HEK293 (cell line): Measurements from ENCODE around the gene CACNB3.
A peak's percentile ranks its signal among the peaks of the same experiment; 100 is the strongest.
"Not testable (repeated sequence)": the region's sequence is repeated elsewhere in the genome, so short reads cannot be mapped to it uniquely, and the experiment has no call there.

Experiments
- CTCF ChIA-PET: fragments of 350-600 bp; formaldehyde crosslinking; extraction: SDS; loops from one replicate; lab custom pipeline; 2021; ENCODE audit warnings: antibody characterized with exemption; lab: Yijun Ruan, JAX
- POLR2A ChIA-PET: fragments of 300-600 bp; formaldehyde crosslinking; extraction: SDS; loops from one replicate; lab custom pipeline; 2020; ENCODE audit warnings: antibody characterized with exemption, inconsistent platforms; lab: Yijun Ruan, JAX
- H3K27ac ChIP-seq: fragments of 200-500 bp; sonication (Bioruptor generic); 2 replicates; pipeline ENCODE4 v1.5.1; 2014; ENCODE audit warnings: low read depth, low read length, control low read depth, inconsistent platforms; ENCODE audit errors: extremely low read depth
- H3K36me3 ChIP-seq, 2 experiments: fragments of 200-500 bp in 1 of 2; sonication (Bioruptor generic) in 1 of 2; 1 replicate in 1 of 2; 2 replicates in 1 of 2; pipeline ENCODE4 v1.5.1; 2014 to 2017; ENCODE audit warnings: inconsistent platforms in 2 of 2, low read length in 2 of 2; ENCODE audit not compliant: control insufficient read depth in 2 of 2, insufficient read depth in 1 of 2
- H3K4me1 ChIP-seq: fragments of 200-500 bp; sonication (Bioruptor generic); 2 replicates; pipeline ENCODE4 v1.5.1; 2014; ENCODE audit warnings: mild to moderate bottlenecking, low read length, inconsistent platforms; ENCODE audit not compliant: control insufficient read depth, insufficient read depth
- H3K4me3 ChIP-seq: 2 replicates; pipeline ENCODE4 v1.5.1; 2011; ENCODE audit warnings: low read depth, mild to moderate bottlenecking, control low read depth, low read length, moderate library complexity
- H3K9me3 ChIP-seq: fragments of 200-500 bp; sonication (Bioruptor generic); 2 replicates; pipeline ENCODE4 v1.5.1; 2014; ENCODE audit warnings: low read depth, low read length, inconsistent platforms; ENCODE audit not compliant: control insufficient read depth, insufficient read depth
- KLF7 ChIP-seq: fragments of 450-650 bp; formaldehyde crosslinking; IDR thresholded peaks from 2 replicates; pipeline ENCODE4 v1.5.1; 2016; ENCODE audit warnings: missing biosample characterization, missing genetic modification characterization, borderline replicate concordance
- OSR2 ChIP-seq: fragments of 450-650 bp; formaldehyde crosslinking; IDR thresholded peaks from 2 replicates; pipeline ENCODE4 v1.5.1; 2016; ENCODE audit warnings: missing biosample characterization, missing genetic modification characterization
- ZFHX2 ChIP-seq: fragments of 450-650 bp; formaldehyde crosslinking; conservative IDR thresholded peaks from 2 replicates; pipeline ENCODE4 v1.5.1; 2016; ENCODE audit warnings: missing biosample characterization, missing genetic modification characterization
- ZNF121 ChIP-seq: fragments of 450-650 bp; formaldehyde crosslinking; IDR thresholded peaks from 2 replicates; pipeline ENCODE4 v1.5.1; 2016; ENCODE audit warnings: missing biosample characterization, missing genetic modification characterization
- ZNF157 ChIP-seq: fragments of 450-650 bp; formaldehyde crosslinking; IDR thresholded peaks from 2 replicates; pipeline ENCODE4 v1.5.1; 2016; ENCODE audit warnings: missing biosample characterization, missing genetic modification characterization
- ZNF350 ChIP-seq: fragments of 450-650 bp; formaldehyde crosslinking; IDR thresholded peaks from 2 replicates; pipeline ENCODE4 v1.5.0; 2017; ENCODE audit warnings: missing biosample characterization, mild to moderate bottlenecking, missing genetic modification characterization
- ZNF48 ChIP-seq: fragments of 450-650 bp; formaldehyde crosslinking; IDR thresholded peaks from 2 replicates; pipeline ENCODE4 v1.5.1; 2016; ENCODE audit warnings: missing biosample characterization, missing genetic modification characterization
- ZNF549 ChIP-seq: fragments of 450-650 bp; IDR thresholded peaks from 2 replicates; pipeline ENCODE4 v1.5.1; 2018; ENCODE audit warnings: missing biosample characterization, missing genetic modification characterization, mild to moderate bottlenecking, inconsistent platforms, moderate library complexity
- ZNF629 ChIP-seq: fragments of 450-650 bp; formaldehyde crosslinking; IDR thresholded peaks from 2 replicates; pipeline ENCODE4 v1.5.1; 2017; ENCODE audit warnings: missing biosample characterization, missing genetic modification characterization
- TF ChIP-seq, protein P1 (sequence below): fragments of 450-650 bp; formaldehyde crosslinking; IDR thresholded peaks from 2 replicates; pipeline ENCODE4 v1.5.0; 2017; ENCODE audit warnings: missing biosample characterization, missing genetic modification characterization, borderline replicate concordance
- TF ChIP-seq, protein P2 (sequence below): fragments of 450-650 bp; formaldehyde crosslinking; IDR thresholded peaks from 2 replicates; pipeline ENCODE4 v1.5.1; 2016; ENCODE audit warnings: missing biosample characterization, missing genetic modification characterization
- TF ChIP-seq, protein P3 (sequence below): fragments of 450-650 bp; formaldehyde crosslinking; IDR thresholded peaks from 2 replicates; pipeline ENCODE4 v1.5.1; 2016; ENCODE audit warnings: missing biosample characterization, missing genetic modification characterization, borderline replicate concordance

The CACNB3 gene

DNA sequence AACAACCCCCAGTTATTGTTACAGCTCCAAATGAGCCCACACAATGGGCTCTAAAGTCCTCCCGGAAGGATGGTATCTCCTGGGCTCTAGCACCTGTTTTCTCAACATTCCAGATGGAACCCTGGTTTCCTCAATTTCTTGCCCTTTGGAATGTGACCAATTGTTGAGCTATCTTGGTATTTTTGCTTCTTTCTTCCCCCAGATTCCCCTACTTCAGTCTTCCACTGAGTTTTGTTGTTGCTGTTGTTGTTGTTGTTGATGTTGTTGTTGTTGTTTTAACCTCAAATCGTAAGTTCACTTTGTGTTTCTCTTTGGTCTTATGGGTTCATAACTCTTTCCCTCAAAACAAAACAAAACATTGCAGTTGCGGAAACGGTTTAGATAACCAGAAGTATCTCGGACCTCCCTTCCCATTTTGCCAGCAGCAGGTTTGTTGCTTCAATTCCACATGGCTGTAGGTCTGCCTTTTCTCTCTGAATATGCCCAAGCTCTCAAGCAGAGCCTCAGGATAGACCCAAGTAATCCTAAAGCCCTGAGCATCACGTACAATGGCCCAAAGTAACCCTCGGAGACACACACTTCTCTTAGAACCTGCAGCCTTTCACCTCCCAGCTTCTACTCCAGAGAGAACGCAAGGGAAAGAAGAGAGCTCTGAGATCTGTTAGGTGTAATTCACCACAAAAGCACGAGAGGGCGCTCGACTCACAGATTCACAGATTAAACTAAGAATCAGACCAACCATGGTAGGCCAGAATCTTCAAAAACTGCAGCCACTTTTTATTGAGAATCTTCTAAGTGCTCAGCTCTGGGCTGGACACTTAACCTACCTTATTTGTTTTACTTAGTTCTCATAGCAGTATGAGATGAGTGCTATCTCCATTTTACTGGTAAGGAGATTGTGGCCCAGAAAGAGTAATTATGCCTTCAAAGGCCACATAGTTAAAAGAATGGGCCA is 34.7 kb downstream of the CACNB3 start (continued):
- TF ChIP-seq, protein P1, sequence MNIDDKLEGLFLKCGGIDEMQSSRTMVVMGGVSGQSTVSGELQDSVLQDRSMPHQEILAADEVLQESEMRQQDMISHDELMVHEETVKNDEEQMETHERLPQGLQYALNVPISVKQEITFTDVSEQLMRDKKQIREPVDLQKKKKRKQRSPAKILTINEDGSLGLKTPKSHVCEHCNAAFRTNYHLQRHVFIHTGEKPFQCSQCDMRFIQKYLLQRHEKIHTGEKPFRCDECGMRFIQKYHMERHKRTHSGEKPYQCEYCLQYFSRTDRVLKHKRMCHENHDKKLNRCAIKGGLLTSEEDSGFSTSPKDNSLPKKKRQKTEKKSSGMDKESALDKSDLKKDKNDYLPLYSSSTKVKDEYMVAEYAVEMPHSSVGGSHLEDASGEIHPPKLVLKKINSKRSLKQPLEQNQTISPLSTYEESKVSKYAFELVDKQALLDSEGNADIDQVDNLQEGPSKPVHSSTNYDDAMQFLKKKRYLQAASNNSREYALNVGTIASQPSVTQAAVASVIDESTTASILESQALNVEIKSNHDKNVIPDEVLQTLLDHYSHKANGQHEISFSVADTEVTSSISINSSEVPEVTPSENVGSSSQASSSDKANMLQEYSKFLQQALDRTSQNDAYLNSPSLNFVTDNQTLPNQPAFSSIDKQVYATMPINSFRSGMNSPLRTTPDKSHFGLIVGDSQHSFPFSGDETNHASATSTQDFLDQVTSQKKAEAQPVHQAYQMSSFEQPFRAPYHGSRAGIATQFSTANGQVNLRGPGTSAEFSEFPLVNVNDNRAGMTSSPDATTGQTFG (tag by site-specific recombination) = no peak
- TF ChIP-seq ZNF48 (no peak), ZNF549 (no peak), ZNF629 (no peak), ZNF157 (tag by site-specific recombination) (no peak)
- TF ChIP-seq, protein P2, sequence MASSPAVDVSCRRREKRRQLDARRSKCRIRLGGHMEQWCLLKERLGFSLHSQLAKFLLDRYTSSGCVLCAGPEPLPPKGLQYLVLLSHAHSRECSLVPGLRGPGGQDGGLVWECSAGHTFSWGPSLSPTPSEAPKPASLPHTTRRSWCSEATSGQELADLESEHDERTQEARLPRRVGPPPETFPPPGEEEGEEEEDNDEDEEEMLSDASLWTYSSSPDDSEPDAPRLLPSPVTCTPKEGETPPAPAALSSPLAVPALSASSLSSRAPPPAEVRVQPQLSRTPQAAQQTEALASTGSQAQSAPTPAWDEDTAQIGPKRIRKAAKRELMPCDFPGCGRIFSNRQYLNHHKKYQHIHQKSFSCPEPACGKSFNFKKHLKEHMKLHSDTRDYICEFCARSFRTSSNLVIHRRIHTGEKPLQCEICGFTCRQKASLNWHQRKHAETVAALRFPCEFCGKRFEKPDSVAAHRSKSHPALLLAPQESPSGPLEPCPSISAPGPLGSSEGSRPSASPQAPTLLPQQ = no peak; the same call in 1 of the 2 replicates

DNA sequence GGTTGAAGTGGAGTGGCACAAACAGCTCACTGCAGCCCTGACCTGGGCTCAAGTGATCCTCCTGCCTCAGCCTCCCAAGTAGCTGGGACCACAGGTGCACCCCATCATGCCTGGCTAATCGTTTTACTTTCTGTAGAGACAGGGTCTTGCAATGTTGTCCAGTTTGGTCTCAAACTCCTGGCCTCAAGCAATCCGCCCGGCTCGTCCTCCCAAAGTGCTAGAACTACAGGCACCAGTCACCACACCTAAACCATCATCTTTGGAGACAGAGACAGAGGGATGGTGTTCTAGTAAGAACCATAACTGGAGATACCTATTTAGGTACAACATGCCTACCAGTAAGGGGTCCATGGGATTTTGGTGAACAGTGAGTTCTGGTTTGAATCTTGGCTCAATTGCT is 36.2 kb downstream of the CACNB3 start:
- Histone ChIP-seq H3K9me3 (no peaks in the 10 kb centered on the region), H3K4me3 (no peak overlapping the region), H3K36me3 (peaks cover 2 to 23% of the 10 kb centered on the region in 2 experiments; a peak in 2 of 3 replicates)
- POLR2A ChIA-PET = interaction anchor here (1.2 to 2.1 kb wide), 3 partner anchors 13 to 32 kb away, joined by 3 to 6 read pairs (median 5); no protein-coding TSS in a partner anchor
- TF ChIP-seq ZNF121 (tag by site-specific recombination) (0 out of 2 replicates have a peak, but pooled peaks have one; percentile 45), OSR2 (tag by site-specific recombination) (no peak)
- TF ChIP-seq, all 188 proteins: peak for 1
- CTCF ChIA-PET = interaction anchor here (0.6 to 11.8 kb wide), 17 partner anchors 9 to 373 kb away, joined by 3 to 301 read pairs (median 24); partner anchors contain the start of gene WNT1
- no peak overlapping the region for H3K27ac ChIP-seq
- H3K4me1 ChIP-seq = peaks cover 4% of the 10 kb centered on the region

DNA sequence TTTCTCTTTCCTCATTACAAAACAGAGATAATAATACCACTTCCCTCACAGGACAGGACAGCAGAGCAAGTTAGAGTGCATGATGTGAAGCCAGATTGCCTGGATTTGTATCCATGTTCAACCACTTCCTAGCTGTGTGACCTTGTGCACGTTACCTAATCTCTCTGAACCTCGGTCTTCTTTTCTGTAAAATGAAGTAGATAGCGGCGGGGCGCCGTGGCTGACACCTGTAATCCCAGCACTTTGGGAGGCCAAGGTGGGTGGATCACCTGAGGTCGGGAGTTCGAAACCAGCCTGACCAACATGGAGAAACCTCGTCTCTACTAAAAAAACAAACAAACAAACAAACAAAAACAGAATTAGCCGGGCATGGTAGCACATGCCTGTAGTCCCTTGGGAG is 36.6 kb downstream of the CACNB3 start:
- H3K4me3 ChIP-seq, H3K4me1 ChIP-seq, H3K9me3 ChIP-seq, H3K27ac ChIP-seq: not testable (repeated sequence)
- H3K36me3 ChIP-seq = peaks cover 0 to 20% of the 10 kb centered on the region in 2 experiments; a peak in 2 of 3 replicates
- ChIA-PET CTCF (interaction anchor here (0.7 to 11.8 kb wide), 8 partner anchors 26 to 141 kb away, joined by 3 to 301 read pairs (median 44); partner anchors contain the start of gene WNT1), POLR2A (interaction anchor here (0.6 to 1.6 kb wide), 2 partner anchors 32 to 56 kb away, joined by 6 to 12 read pairs; no protein-coding TSS in a partner anchor)

DNA sequence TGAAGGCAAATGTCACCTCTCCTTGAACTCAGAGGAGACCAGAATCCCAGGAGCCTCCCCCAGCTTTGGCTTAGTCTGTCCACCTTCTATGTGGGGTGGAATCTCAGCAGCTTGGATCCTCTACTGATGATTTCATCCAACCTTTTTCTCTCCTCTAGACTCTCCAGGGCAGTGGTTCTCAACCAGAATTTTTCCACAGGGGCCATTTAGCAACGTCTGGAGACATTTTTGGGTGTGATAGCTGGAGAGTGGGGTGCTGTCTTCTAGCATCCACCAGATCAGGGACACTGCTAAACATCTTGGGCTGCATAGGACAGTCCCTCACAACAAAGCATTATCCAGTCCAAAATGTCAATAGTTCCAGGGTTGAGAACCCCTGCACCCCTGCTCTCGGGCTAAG is 38.1 kb downstream of the CACNB3 start:
- Histone ChIP-seq H3K27ac (no peak overlapping the region), H3K4me1 (peaks cover 4% of the 10 kb centered on the region), H3K36me3 (peaks cover 0 to 23% of the 10 kb centered on the region in 2 experiments; a peak in 2 of 3 replicates), H3K9me3 (no peaks in the 10 kb centered on the region), H3K4me3 (no peak overlapping the region)
- POLR2A ChIA-PET = interaction anchor here (0.5 to 2.7 kb wide), 2 partner anchors 9 to 525 kb away, joined by 4 to 16 read pairs; partner anchors contain the start of gene RND1
- CTCF ChIA-PET = interaction anchor here (0.7 to 11.8 kb wide), 7 partner anchors 9 to 188 kb away, joined by 3 to 301 read pairs (median 5); partner anchors contain the start of gene RND1
- TF ChIP-seq, protein P3, sequence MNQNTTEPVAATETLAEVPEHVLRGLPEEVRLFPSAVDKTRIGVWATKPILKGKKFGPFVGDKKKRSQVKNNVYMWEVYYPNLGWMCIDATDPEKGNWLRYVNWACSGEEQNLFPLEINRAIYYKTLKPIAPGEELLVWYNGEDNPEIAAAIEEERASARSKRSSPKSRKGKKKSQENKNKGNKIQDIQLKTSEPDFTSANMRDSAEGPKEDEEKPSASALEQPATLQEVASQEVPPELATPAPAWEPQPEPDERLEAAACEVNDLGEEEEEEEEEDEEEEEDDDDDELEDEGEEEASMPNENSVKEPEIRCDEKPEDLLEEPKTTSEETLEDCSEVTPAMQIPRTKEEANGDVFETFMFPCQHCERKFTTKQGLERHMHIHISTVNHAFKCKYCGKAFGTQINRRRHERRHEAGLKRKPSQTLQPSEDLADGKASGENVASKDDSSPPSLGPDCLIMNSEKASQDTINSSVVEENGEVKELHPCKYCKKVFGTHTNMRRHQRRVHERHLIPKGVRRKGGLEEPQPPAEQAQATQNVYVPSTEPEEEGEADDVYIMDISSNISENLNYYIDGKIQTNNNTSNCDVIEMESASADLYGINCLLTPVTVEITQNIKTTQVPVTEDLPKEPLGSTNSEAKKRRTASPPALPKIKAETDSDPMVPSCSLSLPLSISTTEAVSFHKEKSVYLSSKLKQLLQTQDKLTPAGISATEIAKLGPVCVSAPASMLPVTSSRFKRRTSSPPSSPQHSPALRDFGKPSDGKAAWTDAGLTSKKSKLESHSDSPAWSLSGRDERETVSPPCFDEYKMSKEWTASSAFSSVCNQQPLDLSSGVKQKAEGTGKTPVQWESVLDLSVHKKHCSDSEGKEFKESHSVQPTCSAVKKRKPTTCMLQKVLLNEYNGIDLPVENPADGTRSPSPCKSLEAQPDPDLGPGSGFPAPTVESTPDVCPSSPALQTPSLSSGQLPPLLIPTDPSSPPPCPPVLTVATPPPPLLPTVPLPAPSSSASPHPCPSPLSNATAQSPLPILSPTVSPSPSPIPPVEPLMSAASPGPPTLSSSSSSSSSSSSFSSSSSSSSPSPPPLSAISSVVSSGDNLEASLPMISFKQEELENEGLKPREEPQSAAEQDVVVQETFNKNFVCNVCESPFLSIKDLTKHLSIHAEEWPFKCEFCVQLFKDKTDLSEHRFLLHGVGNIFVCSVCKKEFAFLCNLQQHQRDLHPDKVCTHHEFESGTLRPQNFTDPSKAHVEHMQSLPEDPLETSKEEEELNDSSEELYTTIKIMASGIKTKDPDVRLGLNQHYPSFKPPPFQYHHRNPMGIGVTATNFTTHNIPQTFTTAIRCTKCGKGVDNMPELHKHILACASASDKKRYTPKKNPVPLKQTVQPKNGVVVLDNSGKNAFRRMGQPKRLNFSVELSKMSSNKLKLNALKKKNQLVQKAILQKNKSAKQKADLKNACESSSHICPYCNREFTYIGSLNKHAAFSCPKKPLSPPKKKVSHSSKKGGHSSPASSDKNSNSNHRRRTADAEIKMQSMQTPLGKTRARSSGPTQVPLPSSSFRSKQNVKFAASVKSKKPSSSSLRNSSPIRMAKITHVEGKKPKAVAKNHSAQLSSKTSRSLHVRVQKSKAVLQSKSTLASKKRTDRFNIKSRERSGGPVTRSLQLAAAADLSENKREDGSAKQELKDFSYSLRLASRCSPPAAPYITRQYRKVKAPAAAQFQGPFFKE (tag by site-specific recombination) = no peak
- TF ChIP-seq ZFHX2 (tag by site-specific recombination) (no peak), KLF7 (no peak), ZNF350 (tag by site-specific recombination) (no peak), OSR2 (tag by site-specific recombination) (no peak)
